ENCODE data around the gene LGMN.

LGMN gene

GRCh38 chr14:92704036-92704804, 44.2 kb downstream of the LGMN start:
- no peak overlapping the region for H3K27ac ChIP-seq (ENCODE audit: low read depth, low read length)
- H3K9me3 ChIP-seq (ENCODE audit: low read length): no peaks in the 10 kb centered on the region
- H3K27me3 ChIP-seq (ENCODE audit: control insufficient read depth in 1 of 2, insufficient read depth in 2 of 2, low read length in 2 of 2): no peaks in the 10 kb centered on the region
- no peaks in the 10 kb centered on the region for H3K4me1 ChIP-seq (ENCODE audit: insufficient read depth, low read length)
- no peak overlapping the region for H3K9ac ChIP-seq (ENCODE audit: low read length)
- peaks cover 38% of the 10 kb centered on the region for H3K36me3 ChIP-seq (ENCODE audit: insufficient read depth, low read length)
- no peak overlapping the region for H3K4me3 ChIP-seq (ENCODE audit: low read depth in 1 of 2, low read length in 2 of 2)

- Histone ChIP-seq H3K27ac (ENCODE audit: low read depth, low read length) (no peak overlapping the region), H3K9me3 (ENCODE audit: low read length) (no peaks in the 10 kb centered on the region), H3K27me3 (ENCODE audit: control insufficient read depth in 1 of 2, insufficient read depth in 2 of 2, low read length in 2 of 2) (no peaks in the 10 kb centered on the region), H3K4me1 (ENCODE audit: insufficient read depth, low read length) (no peaks in the 10 kb centered on the region), H3K36me3 (ENCODE audit: insufficient read depth, low read length) (peaks cover 32% of the 10 kb centered on the region), H3K9ac (ENCODE audit: low read length) (no peak overlapping the region), H3K4me3 (ENCODE audit: low read depth in 1 of 2, low read length in 2 of 2) (no peak overlapping the region)
Observed at GRCh38 chr14:92703516-92703915, 44.9 kb downstream of the LGMN start.

GRCh38 chr14:92702441-92702918, 45.9 kb downstream of the LGMN start:
- Histone ChIP-seq H3K4me3 (ENCODE audit: low read depth in 1 of 2, low read length in 2 of 2) (no peak overlapping the region), H3K4me1 (ENCODE audit: insufficient read depth, low read length) (no peaks in the 10 kb centered on the region), H3K27ac (ENCODE audit: low read depth, low read length) (no peak overlapping the region), H3K9ac (ENCODE audit: low read length) (no peak overlapping the region), H3K27me3 (ENCODE audit: control insufficient read depth in 1 of 2, insufficient read depth in 2 of 2, low read length in 2 of 2) (no peaks in the 10 kb centered on the region), H3K9me3 (ENCODE audit: low read length) (no peaks in the 10 kb centered on the region), H3K36me3 (ENCODE audit: insufficient read depth, low read length) (peaks cover 32% of the 10 kb centered on the region)

GRCh38 chr14:92701826-92702225, 46.6 kb downstream of the LGMN start:
- Histone ChIP-seq H3K27ac (ENCODE audit: low read depth, low read length) (no peak overlapping the region), H3K27me3 (ENCODE audit: control insufficient read depth in 1 of 2, insufficient read depth in 2 of 2, low read length in 2 of 2) (no peaks in the 10 kb centered on the region), H3K9me3 (ENCODE audit: low read length) (no peaks in the 10 kb centered on the region), H3K36me3 (ENCODE audit: insufficient read depth, low read length) (peaks cover 31% of the 10 kb centered on the region), H3K9ac (ENCODE audit: low read length) (no peak overlapping the region), H3K4me1 (ENCODE audit: insufficient read depth, low read length) (no peaks in the 10 kb centered on the region), H3K4me3 (ENCODE audit: low read depth in 1 of 2, low read length in 2 of 2) (no peak overlapping the region)

GRCh38 chr14:92698393-92698792, 50.0 kb downstream of the LGMN start:
- Histone ChIP-seq H3K36me3 (ENCODE audit: insufficient read depth, low read length) (no peaks in the 10 kb centered on the region), H3K27ac (ENCODE audit: low read depth, low read length) (no peak overlapping the region), H3K9ac (ENCODE audit: low read length) (no peak overlapping the region), H3K27me3 (ENCODE audit: control insufficient read depth in 1 of 2, insufficient read depth in 2 of 2, low read length in 2 of 2) (no peaks in the 10 kb centered on the region), H3K9me3 (ENCODE audit: low read length) (no peaks in the 10 kb centered on the region), H3K4me3 (ENCODE audit: low read depth in 1 of 2, low read length in 2 of 2) (no peak overlapping the region), H3K4me1 (ENCODE audit: insufficient read depth, low read length) (peaks cover 17% of the 10 kb centered on the region)

GRCh38 chr14:92696366-92696765, 52.1 kb downstream of the LGMN start:
- Histone ChIP-seq H3K4me1 (ENCODE audit: insufficient read depth, low read length) (peaks cover 33% of the 10 kb centered on the region), H3K27ac (ENCODE audit: low read depth, low read length) (no peak overlapping the region), H3K9me3 (ENCODE audit: low read length) (no peaks in the 10 kb centered on the region), H3K27me3 (ENCODE audit: control insufficient read depth in 1 of 2, insufficient read depth in 2 of 2, low read length in 2 of 2) (no peaks in the 10 kb centered on the region), H3K36me3 (ENCODE audit: insufficient read depth, low read length) (no peaks in the 10 kb centered on the region), H3K9ac (ENCODE audit: low read length) (no peak overlapping the region), H3K4me3 (ENCODE audit: low read depth in 1 of 2, low read length in 2 of 2) (no peak overlapping the region)

- Histone ChIP-seq H3K4me3 (ENCODE audit: low read depth in 1 of 2, low read length in 2 of 2) (no peak overlapping the region), H3K9me3 (ENCODE audit: low read length) (no peaks in the 10 kb centered on the region), H3K27ac (ENCODE audit: low read depth, low read length) (no peak overlapping the region), H3K27me3 (ENCODE audit: control insufficient read depth in 1 of 2, insufficient read depth in 2 of 2, low read length in 2 of 2) (no peaks in the 10 kb centered on the region), H3K36me3 (ENCODE audit: insufficient read depth, low read length) (no peaks in the 10 kb centered on the region), H3K9ac (ENCODE audit: low read length) (no peak overlapping the region), H3K4me1 (ENCODE audit: insufficient read depth, low read length) (peaks cover 33% of the 10 kb centered on the region)
Observed at GRCh38 chr14:92695562-92695961, 52.9 kb downstream of the LGMN start.

GRCh38 chr14:92694807-92695206, 53.6 kb downstream of the LGMN start:
- no peaks in the 10 kb centered on the region for H3K27me3 ChIP-seq (ENCODE audit: control insufficient read depth in 1 of 2, insufficient read depth in 2 of 2, low read length in 2 of 2)
- no peak overlapping the region for H3K27ac ChIP-seq (ENCODE audit: low read depth, low read length)
- H3K36me3 ChIP-seq (ENCODE audit: insufficient read depth, low read length): no peaks in the 10 kb centered on the region
- no peak overlapping the region for H3K9ac ChIP-seq (ENCODE audit: low read length)
- H3K9me3 ChIP-seq (ENCODE audit: low read length): no peaks in the 10 kb centered on the region
- no peak overlapping the region for H3K4me3 ChIP-seq (ENCODE audit: low read depth in 1 of 2, low read length in 2 of 2)
- H3K4me1 ChIP-seq (ENCODE audit: insufficient read depth, low read length): peaks cover 33% of the 10 kb centered on the region

GRCh38 chr14:92693998-92694795, 54.2 kb downstream of the LGMN start:
- Histone ChIP-seq H3K4me3 (ENCODE audit: low read depth in 1 of 2, low read length in 2 of 2) (no peak overlapping the region), H3K9me3 (ENCODE audit: low read length) (no peaks in the 10 kb centered on the region), H3K4me1 (ENCODE audit: insufficient read depth, low read length) (peaks cover 33% of the 10 kb centered on the region), H3K9ac (ENCODE audit: low read length) (no peak overlapping the region), H3K36me3 (ENCODE audit: insufficient read depth, low read length) (no peaks in the 10 kb centered on the region), H3K27ac (ENCODE audit: low read depth, low read length) (no peak overlapping the region), H3K27me3 (ENCODE audit: control insufficient read depth in 1 of 2, insufficient read depth in 2 of 2, low read length in 2 of 2) (no peaks in the 10 kb centered on the region)

GRCh38 chr14:92692822-92693226, 55.6 kb downstream of the LGMN start:
- Histone ChIP-seq H3K4me1 (ENCODE audit: insufficient read depth, low read length) (peaks cover 33% of the 10 kb centered on the region), H3K36me3 (ENCODE audit: insufficient read depth, low read length) (no peaks in the 10 kb centered on the region), H3K27ac (ENCODE audit: low read depth, low read length) (peak overlapping the region; percentile 41), H3K4me3 (ENCODE audit: low read depth in 1 of 2, low read length in 2 of 2) (no peak overlapping the region), H3K9ac (ENCODE audit: low read length) (no peak overlapping the region), H3K9me3 (ENCODE audit: low read length) (no peaks in the 10 kb centered on the region), H3K27me3 (ENCODE audit: control insufficient read depth in 1 of 2, insufficient read depth in 2 of 2, low read length in 2 of 2) (no peaks in the 10 kb centered on the region)

- no peak overlapping the region for H3K27ac ChIP-seq (ENCODE audit: low read depth, low read length)
- H3K27me3 ChIP-seq (ENCODE audit: control insufficient read depth in 1 of 2, insufficient read depth in 2 of 2, low read length in 2 of 2): no peaks in the 10 kb centered on the region
- H3K9ac ChIP-seq (ENCODE audit: low read length): no peak overlapping the region
- H3K9me3 ChIP-seq (ENCODE audit: low read length): no peaks in the 10 kb centered on the region
- peaks cover 7% of the 10 kb centered on the region for H3K36me3 ChIP-seq (ENCODE audit: insufficient read depth, low read length)
- peaks cover 38% of the 10 kb centered on the region for H3K4me1 ChIP-seq (ENCODE audit: insufficient read depth, low read length)
- no peak overlapping the region for H3K4me3 ChIP-seq (ENCODE audit: low read depth in 1 of 2, low read length in 2 of 2)
Observed at GRCh38 chr14:92690171-92691011, 58.0 kb downstream of the LGMN start.
